ENCODE data around the gene TMC7. TPM values are rescaled to one million over a fixed set of nuclear protein-coding genes. Genes with fewer than 3 reads are reported as not detected.

Gene TMC7
- total and polyA plus RNA-seq, 2 of the 13 experiments (the other 11 are each of a cell fraction or from before 2014, with no cell fraction given): 1.2 to 5.1 TPM

- H3K4me1 ChIP-seq (ENCODE audit: insufficient read depth, low read length): peaks cover 15% of the 10 kb centered on the region
- no peak for TF ChIP-seq ZNF709 (CRISPR knock-in tag; IDR thresholded peaks at IDR 0.05)
- no peak for TF ChIP-seq ATRX (CRISPR knock-in tag; IDR thresholded peaks at IDR 0.05; ENCODE audit: borderline replicate concordance)
- TF ChIP-seq ZNF24 (IDR thresholded peaks at IDR 0.05): no peak
- no peak for TF ChIP-seq TBX3 (IDR thresholded peaks at IDR 0.05; ENCODE audit: borderline replicate concordance)
- TF ChIP-seq SALL1 (CRISPR knock-in tag; IDR thresholded peaks at IDR 0.05): no peak
- TF ChIP-seq ASH2L (IDR thresholded peaks at IDR 0.05; ENCODE audit: insufficient read length, low read depth, low read length): no peak
- TF ChIP-seq, protein P1, sequence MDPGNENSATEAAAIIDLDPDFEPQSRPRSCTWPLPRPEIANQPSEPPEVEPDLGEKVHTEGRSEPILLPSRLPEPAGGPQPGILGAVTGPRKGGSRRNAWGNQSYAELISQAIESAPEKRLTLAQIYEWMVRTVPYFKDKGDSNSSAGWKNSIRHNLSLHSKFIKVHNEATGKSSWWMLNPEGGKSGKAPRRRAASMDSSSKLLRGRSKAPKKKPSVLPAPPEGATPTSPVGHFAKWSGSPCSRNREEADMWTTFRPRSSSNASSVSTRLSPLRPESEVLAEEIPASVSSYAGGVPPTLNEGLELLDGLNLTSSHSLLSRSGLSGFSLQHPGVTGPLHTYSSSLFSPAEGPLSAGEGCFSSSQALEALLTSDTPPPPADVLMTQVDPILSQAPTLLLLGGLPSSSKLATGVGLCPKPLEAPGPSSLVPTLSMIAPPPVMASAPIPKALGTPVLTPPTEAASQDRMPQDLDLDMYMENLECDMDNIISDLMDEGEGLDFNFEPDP (CRISPR knock-in tag; conservative IDR thresholded peaks at IDR 0.05): no peak
- no peaks in the 10 kb centered on the region for H4K20me1 ChIP-seq (ENCODE audit: insufficient read depth, low read length)
- peaks cover 0 to 9% of the 10 kb centered on the region in 2 experiments; a peak in 2 of 5 replicates for H3K27me3 ChIP-seq (ENCODE audit: control insufficient read depth in 1 of 2, insufficient read depth in 2 of 2, low read length in 2 of 2)
- no TSS peak for BruUV-seq (replicated peaks)
- intact Hi-C loops (cut with micrococcal nuclease; ENCODE audit: unreplicated experiment): no loop called here
- no peak overlapping the region for H3K9ac ChIP-seq (ENCODE audit: insufficient read depth, low read depth, low read length)
- DNase-seq (ENCODE audit: low spot score) (no peak), ATAC-seq (no peak), FAIRE-seq (no peak)
- H2AFZ ChIP-seq (ENCODE audit: low read length): no peak overlapping the region
- H3K4me3 ChIP-seq (replicated peaks in 1 of 3; ENCODE audit: insufficient read depth in 1 of 3, low read depth in 2 of 3, low read length in 3 of 3): no peak overlapping the region
- no peaks in the 10 kb centered on the region for H3K79me2 ChIP-seq (ENCODE audit: insufficient read depth, low read length)
- ChIA-PET CTCF (ENCODE audit: low intra/inter-chr PET ratio, low total read pairs) (interaction anchor here (1.0 kb wide), 1 partner anchor 100 kb away, joined by 3 read pairs; the partner anchor contains the start of gene TMC7), POLR2A (interaction anchor here (1.6 kb wide), 1 partner anchor 10 kb away, joined by 6 read pairs; no protein-coding TSS in a partner anchor)
- peaks cover 8 to 17% of the 10 kb centered on the region in 2 experiments; a peak in 4 of 5 replicates for H3K36me3 ChIP-seq (replicated peaks in 1 of 2; ENCODE audit: control insufficient read depth in 1 of 2, insufficient read depth in 2 of 2, low read length in 2 of 2)
- H3K27ac ChIP-seq (ENCODE audit: extremely low read length, insufficient read depth, low read length): no peak overlapping the region
- H3K9me3 ChIP-seq (ENCODE audit: low read length): no peaks in the 10 kb centered on the region
- WGBS (ENCODE audit: low lambda C conversion rate): 96% methylated on average over 1 of the region's 1 CpG
- in situ Hi-C loops (cut with HindIII; ENCODE audit: extremely low pct_ligation_motif_present, low pct_unique_long_range_greater_than_20kb): no loop called here
- no peak overlapping the region for H3K4me2 ChIP-seq (ENCODE audit: low read depth, low read length)
These were observed 99.9 kb downstream of the TMC7 start for GRCh38 chr16:19083670-19084069.

DNA sequence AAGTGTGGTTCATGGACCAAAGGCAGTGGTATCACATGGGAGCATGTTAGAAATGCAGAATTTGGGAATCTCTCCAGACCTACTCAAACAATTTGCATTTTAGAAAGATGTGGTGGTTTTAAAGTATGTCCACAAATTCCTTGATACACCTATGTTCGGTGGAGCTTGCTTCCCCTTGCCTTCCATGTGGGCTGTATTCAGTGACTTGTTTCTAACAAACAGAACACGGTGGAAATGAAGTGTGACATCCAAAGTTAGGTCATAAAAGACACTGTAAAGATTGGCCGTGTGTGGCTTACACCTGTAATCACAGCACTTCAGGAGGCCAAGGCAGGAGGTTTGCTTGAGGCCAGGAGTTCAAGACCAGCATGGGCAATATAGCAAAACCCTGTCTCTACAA, 100.4 kb downstream of the TMC7 start:
- FAIRE-seq (no peak), ATAC-seq (no peak), DNase-seq (ENCODE audit: low spot score) (no peak)
- Histone ChIP-seq H3K4me2 (ENCODE audit: low read depth, low read length) (no peak overlapping the region), H3K9ac (ENCODE audit: insufficient read depth, low read depth, low read length) (no peak overlapping the region), H3K36me3 (replicated peaks in 1 of 2; ENCODE audit: control insufficient read depth in 1 of 2, insufficient read depth in 2 of 2, low read length in 2 of 2) (peaks cover 3 to 12% of the 10 kb centered on the region in 2 experiments; a peak in 3 of 5 replicates), H3K9me3 (ENCODE audit: low read length) (no peaks in the 10 kb centered on the region), H4K20me1 (ENCODE audit: insufficient read depth, low read length) (no peaks in the 10 kb centered on the region), H3K27me3 (ENCODE audit: control insufficient read depth in 1 of 2, insufficient read depth in 2 of 2, low read length in 2 of 2) (peaks cover 0 to 9% of the 10 kb centered on the region in 2 experiments; a peak in 2 of 5 replicates), H3K4me1 (ENCODE audit: insufficient read depth, low read length) (peaks cover 15% of the 10 kb centered on the region), H3K79me2 (ENCODE audit: insufficient read depth, low read length) (no peaks in the 10 kb centered on the region), H2AFZ (ENCODE audit: low read length) (no peak overlapping the region), H3K4me3 (replicated peaks in 1 of 3; ENCODE audit: insufficient read depth in 1 of 3, low read depth in 2 of 3, low read length in 3 of 3) (no peak overlapping the region), H3K27ac (ENCODE audit: extremely low read length, insufficient read depth, low read length) (no peak overlapping the region)
- in situ Hi-C loops (cut with HindIII; ENCODE audit: extremely low pct_ligation_motif_present, low pct_unique_long_range_greater_than_20kb) (no loop called here), intact Hi-C loops (cut with micrococcal nuclease; ENCODE audit: unreplicated experiment) (no loop called here)
- ChIA-PET CTCF (ENCODE audit: low intra/inter-chr PET ratio, low total read pairs) (interaction anchor here (1.0 kb wide), 1 partner anchor 100 kb away, joined by 3 read pairs; the partner anchor contains the start of gene TMC7), POLR2A (interaction anchor here (1.6 kb wide), 1 partner anchor 10 kb away, joined by 6 read pairs; no protein-coding TSS in a partner anchor)
- peak; percentile 1; the same call in 1 of the 2 replicates for TF ChIP-seq POLR2G (IDR thresholded peaks at IDR 0.05; ENCODE audit: low read depth, low read length)
- peak; percentile 51 for TF ChIP-seq RBM22 (optimal IDR thresholded peaks at IDR 0.05; ENCODE audit: low read length)
- TF ChIP-seq IRF9 (CRISPR knock-in tag; IDR thresholded peaks at IDR 0.05; ENCODE audit: borderline replicate concordance): no peak
- TF ChIP-seq HNRNPK (IDR thresholded peaks at IDR 0.05; ENCODE audit: low read depth, low read length, poor library complexity, severe bottlenecking): no peak
- no peak for TF ChIP-seq EZH2 (conservative IDR thresholded peaks at IDR 0.05; ENCODE audit: low read depth, low read length)
- TF ChIP-seq KAT8 (CRISPR knock-in tag; IDR thresholded peaks at IDR 0.05): no peak
- no peak for TF ChIP-seq SRSF4 (IDR thresholded peaks at IDR 0.05; ENCODE audit: low read depth, low read length, poor library complexity, severe bottlenecking)
- TF ChIP-seq SCMH1 (CRISPR knock-in tag; IDR thresholded peaks at IDR 0.05; ENCODE audit: borderline replicate concordance): no peak
- BruUV-seq (replicated peaks): no TSS peak
- WGBS (ENCODE audit: low lambda C conversion rate): 50% methylated on average over 3 of the region's 3 CpGs
